Measurements from ENCODE around the gene AQP10.
"Not testable (repeated sequence)": the region's sequence is repeated elsewhere in the genome, so short reads cannot be mapped to it uniquely, and the experiment has no call there.

Gene AQP10

GRCh38 chr1:154320882-154321608, at the start of gene AQP10:
TSS of gene AQP10 (plus strand) at chr1:154321093. CDS start at chr1:154321156, 63 bp downstream.
- no peak for DNase-seq (ENCODE audit: low read depth in 3 of 3)

- peak; percentile 90 to 98 (median 96) for DNase-seq (ENCODE audit: low read depth in 3 of 3)
Observed at GRCh38 chr1:154272217-154272998, 48.5 kb upstream of the AQP10 start, which contains the start of gene HAX1. TSS of gene HAX1 (plus strand) at chr1:154272629. CDS start at chr1:154272724, 95 bp downstream.

- no peak for DNase-seq (ENCODE audit: low read depth in 3 of 3)
Observed at GRCh38 chr1:154272999-154273563, 47.8 kb upstream of the AQP10 start.

GRCh38 chr1:154276797-154277196, 44.1 kb upstream of the AQP10 start:
- no peak for DNase-seq (ENCODE audit: low read depth in 3 of 3)

- not testable (repeated sequence) for DNase-seq (ENCODE audit: low read depth in 3 of 3)
Observed at GRCh38 chr1:154287591-154287990, 33.3 kb upstream of the AQP10 start.

- DNase-seq (ENCODE audit: low read depth in 3 of 3): no peak
Observed at GRCh38 chr1:154288661-154289060, 32.2 kb upstream of the AQP10 start.

- no peak for DNase-seq (ENCODE audit: low read depth in 3 of 3)
Observed at GRCh38 chr1:154290921-154291320, 30.0 kb upstream of the AQP10 start.

GRCh38 chr1:154295408-154296235, 25.3 kb upstream of the AQP10 start:
- no peak for DNase-seq (ENCODE audit: low read depth in 3 of 3)

- no peak for DNase-seq (ENCODE audit: low read depth in 3 of 3)
Observed at GRCh38 chr1:154301582-154301981, 19.3 kb upstream of the AQP10 start.

- DNase-seq (ENCODE audit: low read depth in 3 of 3): no peak
Observed at GRCh38 chr1:154304664-154305337, 16.1 kb upstream of the AQP10 start.

GRCh38 chr1:154306151-154306550, 14.7 kb upstream of the AQP10 start:
- no peak for DNase-seq (ENCODE audit: low read depth in 3 of 3)

GRCh38 chr1:154307670-154308270, 13.1 kb upstream of the AQP10 start:
- DNase-seq (ENCODE audit: low read depth in 3 of 3): not testable (repeated sequence)

- not testable (repeated sequence) for DNase-seq (ENCODE audit: low read depth in 3 of 3)
Observed at GRCh38 chr1:154309136-154309535, 11.8 kb upstream of the AQP10 start.

- not testable (repeated sequence) for DNase-seq (ENCODE audit: low read depth in 3 of 3)
Observed at GRCh38 chr1:154312229-154313065, 8.4 kb upstream of the AQP10 start.

GRCh38 chr1:154313066-154313356, 7.9 kb upstream of the AQP10 start:
- DNase-seq (ENCODE audit: low read depth in 3 of 3): no peak

- DNase-seq (ENCODE audit: low read depth in 3 of 3): not testable (repeated sequence)
Observed at GRCh38 chr1:154314226-154314625, 6.7 kb upstream of the AQP10 start.

- no peak for DNase-seq (ENCODE audit: low read depth in 3 of 3)
Observed at GRCh38 chr1:154316704-154317103, 4.2 kb upstream of the AQP10 start.

- DNase-seq (ENCODE audit: low read depth in 3 of 3): no peak
Observed at GRCh38 chr1:154318386-154318785, 2.5 kb upstream of the AQP10 start.

- DNase-seq (ENCODE audit: low read depth in 3 of 3): not testable (repeated sequence)
Observed at GRCh38 chr1:154321609-154321934, 679 bp downstream of the AQP10 start.

GRCh38 chr1:154323493-154323892, 2.6 kb downstream of the AQP10 start:
- DNase-seq (ENCODE audit: low read depth in 3 of 3): no peak

Measured in stimulated activated CD4-positive, alpha-beta T cell treated with anti-CD3 and anti-CD28 coated beads, TNF-alpha, amount 100 ng/mL, for 4 hours (primary cell).